Pancreas (tissue), 10 donors: ENCODE results near the gene EIF1AY. TPM values are rescaled to one million over a fixed set of nuclear protein-coding genes. Genes with fewer than 3 reads are reported as not detected.
"Not testable (repeated sequence)": the region's sequence is repeated elsewhere in the genome, so short reads cannot be mapped to it uniquely, and the experiment has no call there.

Experiments used
- ATAC-seq, 4 donors: fragments of 200-7000 bp; cut with Tn5 transposase; one replicate each; pipeline versions ENCODE4 v1.8.0 to v1.9.1; 2020; ENCODE audit warnings: mild to moderate bottlenecking in 4 of 4, moderate library complexity in 4 of 4
- DNase-seq, 6 donors: peaks; one replicate each; pipeline ENCODE4 v3.0.0-alpha.2; 2020
- FAIRE-seq: peaks from 2 replicates; lab custom pipeline; 2012; peaks lifted over from hg19 to GRCh38; lab: Jason Lieb, UNC
- H3K27ac ChIP-seq, 4 donors: fragments of 200-600 bp; sonication (generic); 1 replicate in 3 of 4; 2 replicates in 1 of 4; pipeline versions ENCODE4 v1.5.0 to v1.8.0; 2020
- H3K27me3 ChIP-seq, 4 donors: fragments of 200-600 bp; one replicate each; pipeline ENCODE4 v1.8.0; 2021
- H3K36me3 ChIP-seq, 3 donors: fragments of 200-600 bp; sonication (generic) in 1 of 3; one replicate each; pipeline versions ENCODE4 v1.5.0 to v1.8.0; 2020 to 2021
- H3K4me1 ChIP-seq, 3 donors: fragments of 200-600 bp; one replicate each; pipeline ENCODE4 v1.8.0; 2021
- H3K4me3 ChIP-seq, 4 donors: fragments of 200-600 bp; sonication (generic) in 2 of 4; one replicate each; pipeline versions ENCODE4 v1.5.0 to v1.8.0; 2020 to 2021
- H3K9me3 ChIP-seq, 4 donors: fragments of 200-600 bp; one replicate each; pipeline ENCODE4 v1.8.0; 2021
- CTCF ChIP-seq, 4 donors: fragments of 200-600 bp; sonication (generic) in 3 of 4; IDR thresholded peaks; one replicate each; pipeline versions ENCODE4 v1.5.0 to v1.8.0; 2021; ENCODE audit warnings: antibody characterized with exemption in 4 of 4
- WGBS, 2 donors: extraction: QIAGEN DNeasy Blood & Tissue Kit; methylation state at CpG; one replicate each; pipeline ENCODE4 v1.1.7; 2013; 5-methylcytosine and 5-hydroxymethylcytosine counted together
- intact Hi-C, 3 donors: fragments of 100-400 bp; cut with DNase I; formaldehyde crosslinking; loops; one replicate each; pipeline versions ENCODE4 v1.11.1 to v1.14.2; 2022
- polyA plus RNA-seq, 2 donors: library from polyadenylated mRNA; stranded (reverse); fragments of 200-250 nt; gene quantifications; one replicate each; pipeline ENCODE4 v1.2.3, GENCODE V29; 2013
- total RNA-seq, 6 donors: library from RNA; stranded (reverse); fragmentation: NEBNext Ultra II Directional in 4 of 6; extraction: Animal tissue kit (Norgen Biotek cat#: 25700) in 4 of 6; gene quantifications; one replicate each; pipeline versions ENCODE4 v1.2.1 to v1.2.4, GENCODE V29; 2021 to 2023
- donor health status: healthy with polysubstance abuse.
- donor health status: DM: no; HTN: no; CAD: no; lungs with moderate emphysema.
- donor health status: DM: no; HTN: no; CAD: no.
- donor health status: control.
- donor health status: control.
- donor health status: Bipolar disorder and iron deficiency.
- donor health status: DM: yes; HTN: yes; CAD: no.
- donor health status: DM: no; HTN: no; CAD: no.
- donor health status: DM: no; HTN: no; CAD: no.
- donor health status: DM: yes; HTN: yes; CAD: no.

The EIF1AY gene
- total and polyA plus RNA-seq, 8 donors: 0.32 to 10.8 (median 8.6) TPM; not detected in 5

- H3K4me1 ChIP-seq: no peaks in the 10 kb centered on the region
- 63% methylated on average over 2 of the region's 2 CpGs; no CpG with 5 or more reads in 1 of the 2 donors for WGBS, 2 donors
- intact Hi-C loops: no loop called here
- H3K9me3 ChIP-seq: no peaks in the 10 kb centered on the region
- DNase-seq (no peak), FAIRE-seq (no peak), ATAC-seq (no peak)
- H3K36me3 ChIP-seq: no peaks in the 10 kb centered on the region
- H3K4me3 ChIP-seq: no peak overlapping the region
- no peaks in the 10 kb centered on the region for H3K27me3 ChIP-seq
- no peak for TF ChIP-seq CTCF (IDR thresholded peaks at IDR 0.05)
- H3K27ac ChIP-seq: no peak overlapping the region
These were observed 29.5 kb upstream of the EIF1AY start for GRCh38 chrY:20546071-20546470.

GRCh38 chrY:20549289-20549688 is 26.3 kb upstream of the EIF1AY start:
- no peak for ATAC-seq
- TF ChIP-seq CTCF (IDR thresholded peaks at IDR 0.05): no peak
- intact Hi-C loops: no loop called here
- Histone ChIP-seq H3K9me3 (no peaks in the 10 kb centered on the region), H3K27ac (no peak overlapping the region), H3K36me3 (no peaks in the 10 kb centered on the region), H3K4me3 (no peak overlapping the region), H3K27me3 (no peaks in the 10 kb centered on the region), H3K4me1 (no peaks in the 10 kb centered on the region)
- DNase-seq: no peak
- no peak for FAIRE-seq
- 36% methylated on average over 1 of the region's 1 CpG; no CpG with 5 or more reads in 1 of the 2 donors for WGBS, 2 donors

- no peaks in the 10 kb centered on the region for H3K36me3 ChIP-seq
- no peak for DNase-seq
These were observed 23.7 kb upstream of the EIF1AY start for GRCh38 chrY:20551840-20552239.

GRCh38 chrY:20552764-20553323 is 22.7 kb upstream of the EIF1AY start:
- H3K9me3 ChIP-seq, H3K36me3 ChIP-seq, H3K27ac ChIP-seq, DNase-seq, H3K4me3 ChIP-seq, H3K4me1 ChIP-seq, H3K27me3 ChIP-seq, intact Hi-C loops, ATAC-seq, FAIRE-seq: not testable (repeated sequence)
- 85% methylated on average over 10 of the region's 10 CpGs; no CpG with 5 or more reads in 1 of the 2 donors for WGBS, 2 donors

More at GRCh38 chrY:20551840-20552239, 23.7 kb upstream of the EIF1AY start:
- Histone ChIP-seq H3K9me3 (no peaks in the 10 kb centered on the region), H3K27ac (no peak overlapping the region), H3K27me3 (no peaks in the 10 kb centered on the region), H3K4me3 (no peak overlapping the region), H3K4me1 (no peaks in the 10 kb centered on the region)
- no peak for TF ChIP-seq CTCF (IDR thresholded peaks at IDR 0.05)
- FAIRE-seq (no peak), ATAC-seq (no peak)
- 93% methylated on average over 28 of the region's 28 CpGs; no CpG with 5 or more reads in 1 of the 2 donors for WGBS, 2 donors
- intact Hi-C loops: no loop called here

- intact Hi-C loops: no loop called here
- Histone ChIP-seq H3K27ac (no peak overlapping the region), H3K4me1 (no peaks in the 10 kb centered on the region), H3K27me3 (no peaks in the 10 kb centered on the region), H3K9me3 (no peaks in the 10 kb centered on the region), H3K36me3 (no peaks in the 10 kb centered on the region), H3K4me3 (no peak overlapping the region)
- DNase-seq (no peak), ATAC-seq (no peak), FAIRE-seq (no peak)
- TF ChIP-seq CTCF (IDR thresholded peaks at IDR 0.05): no peak
- 87% methylated on average over 2 of the region's 2 CpGs; no CpG with 5 or more reads in 1 of the 2 donors for WGBS, 2 donors
These were observed 19.8 kb upstream of the EIF1AY start for GRCh38 chrY:20555820-20556219.
